NCI-H1436 treated with DMSO at 0.1 percent for 48 hours (cell line): ENCODE data around the gene GRID1.

Experiments
- DNase-seq: peaks from one replicate; lab custom pipeline; 2025; lab: John Stamatoyannopoulos, UW

GRID1 gene

DNA sequence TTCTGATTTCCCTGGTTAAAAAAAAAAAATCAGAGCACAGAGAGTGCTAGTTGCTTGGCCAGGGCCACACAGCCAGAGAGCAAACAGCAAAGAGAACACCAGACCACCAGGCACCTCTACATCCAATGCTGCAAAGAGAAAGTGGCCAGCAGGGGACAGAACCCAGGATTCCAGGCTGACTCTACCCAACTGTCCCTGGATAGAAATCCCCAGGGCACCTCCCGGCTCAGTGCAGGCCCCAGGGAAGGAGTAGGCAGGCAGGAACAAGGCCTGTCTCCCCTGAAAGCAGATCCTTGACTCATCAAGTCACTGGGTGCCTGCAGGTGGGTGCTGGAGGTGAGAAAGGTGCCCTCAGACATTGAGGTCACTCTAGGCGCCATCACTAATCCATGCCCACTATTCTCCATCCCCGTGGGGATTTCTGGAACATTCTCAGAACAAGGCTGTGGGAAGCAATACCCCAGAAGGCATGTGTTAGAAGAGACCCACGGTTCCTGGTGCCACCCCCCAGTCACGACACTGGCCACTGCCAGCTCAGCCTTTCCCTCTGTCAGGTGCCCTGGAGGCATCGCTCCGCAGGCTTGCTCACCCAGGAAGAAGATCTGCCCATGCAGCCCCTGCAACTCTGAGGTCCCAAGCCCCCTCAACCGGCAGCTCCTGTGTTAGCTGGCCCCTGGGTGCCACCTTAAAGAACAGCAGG is 154.8 kb downstream of the GRID1 start:
- DNase-seq, result no peak

GRCh38 chr10:86210416-86210815 is 156.2 kb downstream of the GRID1 start:
- no peak for DNase-seq

- no peak for DNase-seq
These were observed 156.9 kb downstream of the GRID1 start for GRCh38 chr10:86209726-86210125.

DNA sequence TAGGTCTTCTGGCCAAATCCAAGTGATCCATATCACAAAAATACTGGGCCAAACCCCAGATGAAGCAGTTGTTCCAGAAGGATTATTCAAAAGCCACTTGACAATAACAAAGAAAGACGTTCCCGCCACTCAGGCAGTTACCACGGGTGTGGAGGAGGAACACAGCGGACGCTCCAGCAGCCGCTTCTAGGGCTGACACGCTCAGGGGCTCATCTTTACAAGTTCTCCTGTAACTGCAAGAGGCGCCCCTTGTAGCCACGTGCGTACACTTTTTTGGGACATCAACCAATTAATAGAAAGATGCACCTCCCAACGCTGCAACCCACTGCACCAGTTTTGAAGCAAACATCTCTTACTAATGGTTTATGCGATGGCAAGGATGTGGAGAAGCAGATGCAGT is 159.4 kb downstream of the GRID1 start:
- DNase-seq, result no peak

- no peak for DNase-seq
These were observed 160.4 kb downstream of the GRID1 start for GRCh38 chr10:86206240-86206579.

DNA sequence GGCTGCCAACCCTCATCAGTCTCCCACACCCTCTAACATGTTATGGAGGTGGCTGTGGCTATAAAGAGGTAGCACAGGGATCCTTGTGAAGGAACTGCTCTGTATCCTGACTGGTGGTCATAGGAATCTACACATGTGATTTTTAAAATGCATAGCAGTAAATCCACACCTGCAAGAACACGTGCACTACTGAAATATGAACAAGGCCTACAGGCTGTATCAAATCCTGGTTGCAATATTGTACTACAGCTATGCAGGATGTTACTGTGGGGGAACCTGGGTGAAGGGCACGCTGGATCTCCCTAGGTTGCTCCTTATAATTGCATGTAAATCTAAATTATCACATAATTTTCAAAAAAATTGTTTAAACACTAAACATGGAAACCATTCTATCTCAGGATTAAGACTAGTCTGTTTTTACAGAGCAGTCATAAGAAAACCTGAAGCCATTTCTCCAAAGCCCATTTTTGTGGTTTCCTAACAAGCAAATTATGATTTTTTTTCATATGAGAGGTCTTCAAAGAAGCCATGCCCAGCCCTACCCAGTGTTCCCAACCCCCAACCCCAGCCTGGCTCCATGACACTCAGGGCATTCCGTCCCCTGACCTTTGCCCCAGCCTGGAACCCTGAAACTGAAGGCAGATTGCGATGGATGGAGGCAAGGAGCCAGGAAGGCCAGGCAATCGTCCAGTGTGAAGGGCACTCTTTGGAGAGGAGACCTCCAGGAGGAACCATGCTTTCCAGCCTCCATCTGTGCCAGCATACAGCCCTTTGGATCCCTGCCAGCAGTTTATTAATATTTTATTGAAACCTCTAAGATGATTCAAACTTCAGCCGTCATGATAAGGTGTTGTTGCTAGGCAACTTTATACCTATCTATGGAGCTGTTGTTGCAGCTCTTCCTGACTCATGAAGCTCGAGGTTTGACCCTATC is 161.0 kb downstream of the GRID1 start:
- no peak for DNase-seq

DNA sequence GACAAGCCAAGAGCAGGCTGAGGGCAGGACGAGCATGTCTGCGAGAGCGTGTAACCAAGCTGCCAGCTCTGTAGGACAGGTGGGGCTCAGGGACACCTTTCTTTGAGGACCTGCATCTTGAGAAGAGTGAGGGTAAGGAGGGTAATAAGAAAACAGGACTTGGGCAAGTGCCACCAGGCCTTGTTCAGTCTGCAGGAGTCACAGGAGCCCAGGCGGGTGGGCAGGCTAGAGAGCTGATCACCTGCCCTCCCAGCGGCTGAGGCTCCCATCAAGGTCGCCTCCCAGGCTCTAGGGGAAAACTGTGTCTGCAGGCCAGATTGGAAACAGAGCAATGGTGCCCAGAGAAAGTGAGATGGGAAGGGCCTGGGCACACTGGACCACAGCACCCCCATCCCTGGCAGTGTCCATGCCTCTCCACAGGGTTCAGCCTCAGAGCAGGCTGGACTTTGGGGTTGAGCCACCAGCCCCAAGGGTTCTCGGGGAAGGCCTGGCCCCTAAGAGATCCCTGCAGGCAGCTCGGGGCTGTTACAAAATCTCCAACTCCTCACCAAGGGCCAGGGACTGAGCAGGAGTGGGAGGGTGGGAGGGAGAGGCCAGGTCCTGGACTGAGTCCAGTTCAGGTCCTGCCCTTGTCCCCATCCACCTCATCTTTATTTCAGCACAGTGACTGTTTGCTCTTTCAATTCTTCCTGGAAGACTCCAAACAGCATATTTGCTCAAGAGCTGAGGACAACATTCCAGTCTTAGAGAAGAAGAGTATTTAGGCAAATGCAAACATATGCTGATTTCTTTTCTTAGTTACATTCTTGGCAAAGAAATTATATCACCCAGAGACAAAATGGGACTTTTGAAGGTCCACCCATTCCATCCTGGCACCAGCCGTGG is 161.9 kb downstream of the GRID1 start:
- no peak for DNase-seq

GRCh38 chr10:86203162-86203905 is 163.3 kb downstream of the GRID1 start:
- no peak for DNase-seq

- DNase-seq, result no peak
These were observed 164.3 kb downstream of the GRID1 start for GRCh38 chr10:86202226-86202735.

- no peak for DNase-seq
These were observed 165.7 kb downstream of the GRID1 start for GRCh38 chr10:86200867-86201266.

DNA sequence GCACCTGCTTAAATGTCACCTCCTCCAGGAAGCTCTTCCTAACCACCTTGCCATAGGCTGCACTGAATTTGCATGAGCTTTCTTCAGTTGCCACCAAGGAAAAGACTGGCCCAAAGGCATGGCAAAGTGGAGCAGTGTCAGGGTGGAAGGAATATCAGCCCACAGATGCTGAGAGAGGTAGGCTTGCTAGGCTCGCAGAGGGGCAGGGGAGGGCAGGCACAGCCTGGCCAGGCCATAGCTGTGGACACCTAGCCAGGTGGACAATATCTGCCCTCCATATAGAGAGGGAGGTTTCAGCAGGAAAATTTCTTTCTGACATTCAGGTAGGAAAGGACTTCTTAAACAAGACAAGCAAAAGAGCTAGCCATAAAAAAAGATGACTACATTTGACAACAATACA is 166.3 kb downstream of the GRID1 start:
- DNase-seq, result no peak

DNA sequence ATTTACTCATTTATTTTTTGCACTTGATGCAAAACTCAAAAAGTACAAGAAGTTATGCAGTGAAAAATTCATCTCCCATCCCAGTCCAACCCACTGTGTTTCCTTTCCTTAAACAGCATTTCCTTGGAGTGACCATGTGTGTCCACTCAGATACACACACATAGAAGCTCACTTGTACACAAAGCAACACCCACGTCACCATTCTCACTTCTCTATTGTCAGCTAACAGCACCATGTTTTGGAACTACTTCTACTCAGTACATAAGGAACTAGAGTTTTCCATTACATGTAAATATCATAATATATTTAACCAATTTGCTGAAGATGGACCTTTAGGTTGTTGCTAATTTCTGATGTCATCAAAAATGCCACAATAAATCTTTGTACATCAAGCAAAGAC is 167.6 kb downstream of the GRID1 start:
- no peak for DNase-seq

GRCh38 chr10:86198271-86198670 is 168.3 kb downstream of the GRID1 start:
- DNase-seq, result no peak

DNA sequence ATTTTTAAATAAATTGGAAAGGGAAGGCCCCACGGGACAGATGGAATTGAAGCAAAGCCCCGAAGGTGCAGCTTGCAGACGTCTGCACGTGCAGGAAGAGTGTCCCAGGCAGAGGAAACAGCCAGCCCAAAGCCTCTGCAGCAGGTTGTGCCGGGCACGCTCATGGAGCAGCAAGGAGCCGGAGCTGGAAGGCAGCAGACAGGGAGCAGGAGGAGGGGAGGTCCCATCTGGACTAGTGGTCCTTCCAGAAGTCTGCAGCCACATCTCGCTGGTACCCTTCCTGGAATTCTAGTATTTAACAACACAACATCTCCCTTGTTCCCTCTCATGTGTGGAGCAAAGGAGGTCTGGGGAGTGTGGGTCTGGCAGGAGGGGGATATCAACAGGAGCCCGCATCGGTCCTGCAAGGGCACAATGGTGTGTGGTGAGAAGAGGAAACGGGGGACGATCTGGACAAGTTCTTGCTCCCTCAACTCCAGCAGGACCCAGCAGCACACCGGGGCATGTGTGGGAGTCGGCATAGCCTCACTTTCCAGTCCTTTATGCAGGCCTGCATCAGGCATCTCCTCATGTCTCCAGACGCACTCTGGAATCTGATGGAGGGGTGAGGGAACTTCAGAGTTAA is 169.3 kb downstream of the GRID1 start:
- no peak for DNase-seq

DNA sequence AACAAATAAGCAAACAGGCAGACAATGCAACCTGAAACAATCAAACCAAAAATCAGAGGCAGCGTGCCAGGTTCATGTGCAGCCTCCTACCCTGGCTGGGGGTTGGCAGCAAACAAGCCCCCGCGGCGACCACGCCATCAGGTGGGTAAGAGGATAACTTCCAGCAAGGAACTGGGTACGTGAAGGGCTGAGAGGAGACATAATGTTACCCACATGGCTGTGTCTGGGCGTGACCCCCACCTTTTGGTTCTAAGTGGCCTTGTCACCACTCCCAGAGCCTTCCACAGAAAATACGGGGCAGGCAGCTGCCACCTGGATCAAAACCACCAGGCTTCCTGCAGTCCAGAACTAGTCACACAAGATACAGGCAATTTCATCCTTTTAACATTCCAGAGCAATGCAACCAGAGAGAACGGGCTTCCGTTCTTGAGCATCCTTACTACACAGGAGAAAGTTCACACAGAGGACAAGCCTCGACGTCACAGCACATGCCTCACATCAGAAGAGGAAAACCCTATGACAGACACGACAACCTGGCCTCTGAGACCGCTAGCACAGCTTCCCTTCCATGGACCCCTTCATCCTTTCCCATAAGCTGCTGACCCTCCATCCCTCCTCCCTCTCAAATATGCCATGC is 171.0 kb downstream of the GRID1 start:
- no peak for DNase-seq

DNA sequence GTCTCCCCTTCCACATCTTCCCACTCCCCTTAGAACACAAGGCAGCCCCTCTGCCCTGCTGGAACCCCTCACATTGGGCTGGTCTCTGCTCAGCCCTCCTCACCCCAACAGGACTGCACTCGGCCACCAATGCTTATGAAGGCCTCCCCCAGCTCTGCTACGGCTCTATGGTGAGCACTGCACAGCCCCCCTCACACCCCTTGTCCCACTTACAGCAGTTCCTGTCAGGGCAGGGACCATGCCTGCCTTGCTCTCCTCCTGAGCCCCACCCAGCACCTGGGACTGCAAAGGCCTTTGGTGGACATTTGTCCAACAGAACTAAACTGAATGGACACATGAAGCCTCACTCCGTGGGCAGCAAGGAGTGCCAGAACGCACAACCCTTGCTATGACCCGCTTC is 171.9 kb downstream of the GRID1 start:
- no peak for DNase-seq

GRCh38 chr10:86193841-86194240 is 172.8 kb downstream of the GRID1 start:
- DNase-seq, result no peak

DNA sequence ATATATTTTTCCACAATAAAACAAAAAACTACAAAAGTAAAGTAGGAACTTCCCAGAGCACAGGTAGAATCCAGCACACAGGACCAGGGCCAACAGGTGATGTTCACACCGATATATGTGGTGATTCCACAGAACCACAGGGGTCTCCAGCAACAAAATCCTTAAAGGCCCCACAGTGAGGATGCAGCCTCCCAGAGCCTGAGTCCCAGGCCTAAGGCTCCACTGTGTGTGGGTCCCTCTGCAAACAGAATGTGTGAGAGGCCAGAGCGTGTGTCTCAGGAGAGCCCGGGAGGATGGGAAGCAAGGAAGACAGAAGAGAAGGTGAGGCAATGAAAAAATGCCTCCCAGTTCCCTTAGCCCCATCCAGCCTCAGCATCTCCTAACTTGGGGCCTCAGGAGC is 173.9 kb downstream of the GRID1 start:
- no peak for DNase-seq

GRCh38 chr10:86192147-86192546 is 174.4 kb downstream of the GRID1 start:
- DNase-seq, result no peak

GRCh38 chr10:86191686-86192085 is 174.9 kb downstream of the GRID1 start:
- DNase-seq, result no peak

GRCh38 chr10:86191166-86191565 is 175.4 kb downstream of the GRID1 start:
- no peak for DNase-seq
